GM21717 (cell line): ENCODE data around the gene MBNL1.
"Not testable (repeated sequence)": the region's sequence is repeated elsewhere in the genome, so short reads cannot be mapped to it uniquely, and the experiment has no call there.

ENCODE experiments used
- ATAC-seq: cut with Tn5 transposase; IDR thresholded peaks from one replicate; pipeline ENCODE4 v1.9.1; 2021; ENCODE audit warnings: mild to moderate bottlenecking, moderate library complexity; ENCODE audit not compliant: unreplicated experiment

Gene MBNL1

GRCh38 chr3:152317184-152317583 lies 48.5 kb downstream of the MBNL1 start:
- no peak for ATAC-seq

DNA sequence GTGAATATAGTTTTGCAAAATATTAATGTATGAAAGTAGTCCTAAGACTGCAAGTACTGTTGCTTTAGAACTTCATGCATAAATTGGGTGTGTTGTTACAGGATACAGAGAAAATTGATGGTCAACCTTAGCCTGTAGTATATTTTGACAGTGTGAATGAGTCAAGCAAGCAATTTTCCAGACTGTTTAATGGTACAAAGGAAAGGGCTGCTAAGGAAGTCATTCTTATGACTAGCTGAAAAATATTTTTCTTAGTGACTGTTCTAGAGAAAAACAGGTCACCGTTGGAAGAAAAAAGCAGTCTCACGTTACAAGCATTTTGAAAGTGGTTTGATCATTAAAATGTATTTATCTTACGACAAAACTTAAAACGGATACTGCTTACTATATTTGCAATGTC lies 49.2 kb downstream of the MBNL1 start:
- ATAC-seq: no peak

DNA sequence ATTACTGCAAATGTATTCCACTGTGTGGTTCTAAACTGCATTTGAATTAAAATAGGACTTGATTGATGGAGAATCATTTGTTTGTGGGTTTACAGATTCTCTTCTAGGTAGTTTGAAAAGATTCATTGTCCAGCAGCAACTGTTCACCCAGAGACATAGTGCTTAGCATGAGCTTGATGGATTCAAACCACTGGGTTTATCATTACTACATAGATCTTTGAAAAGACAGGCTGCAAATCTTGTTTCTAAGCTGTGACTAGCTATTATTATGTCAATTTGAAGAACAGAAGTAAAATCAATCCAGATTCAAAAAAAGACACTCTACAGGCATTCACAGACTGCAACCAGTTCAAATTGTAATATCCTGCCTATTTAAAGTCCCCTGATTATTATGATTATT lies 49.8 kb downstream of the MBNL1 start:
- no peak for ATAC-seq

- ATAC-seq: no peak
These were observed 50.5 kb downstream of the MBNL1 start for GRCh38 chr3:152319256-152319655.

DNA sequence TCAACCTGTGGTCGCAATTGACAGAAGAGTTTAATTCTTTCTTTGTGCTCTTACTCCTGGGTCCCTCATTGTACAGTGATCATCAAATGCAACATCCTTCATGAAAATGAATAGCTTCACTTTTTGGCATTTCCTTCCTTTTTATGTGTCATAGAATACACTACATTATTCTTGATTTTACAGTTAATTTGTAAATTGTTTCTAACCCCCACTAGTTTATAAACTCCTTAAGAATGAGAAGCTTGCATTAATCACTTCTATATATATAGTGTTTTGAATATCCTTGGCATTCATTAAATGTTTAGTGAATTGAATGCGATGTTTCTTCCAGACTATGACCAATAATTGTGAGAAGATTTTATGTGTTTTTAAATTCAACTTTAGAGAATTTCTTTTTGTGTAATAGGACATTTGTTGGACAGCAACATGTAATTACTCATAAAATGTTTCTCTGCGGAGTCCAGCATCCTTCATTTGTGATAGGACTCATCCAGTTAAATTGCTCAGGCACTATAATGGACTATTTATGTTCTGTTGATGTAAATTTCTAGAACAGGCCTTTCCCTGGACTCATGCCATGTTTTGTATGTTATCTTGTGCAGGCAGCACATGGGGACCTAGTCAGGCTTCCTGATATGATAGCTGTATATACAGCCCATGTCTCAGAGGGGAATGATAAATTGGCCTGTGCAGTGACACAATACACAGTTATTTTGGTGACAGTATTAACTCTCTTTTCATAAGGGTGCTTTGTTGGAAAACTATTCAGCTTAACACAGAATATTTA lies 51.3 kb downstream of the MBNL1 start:
- ATAC-seq: no peak

DNA sequence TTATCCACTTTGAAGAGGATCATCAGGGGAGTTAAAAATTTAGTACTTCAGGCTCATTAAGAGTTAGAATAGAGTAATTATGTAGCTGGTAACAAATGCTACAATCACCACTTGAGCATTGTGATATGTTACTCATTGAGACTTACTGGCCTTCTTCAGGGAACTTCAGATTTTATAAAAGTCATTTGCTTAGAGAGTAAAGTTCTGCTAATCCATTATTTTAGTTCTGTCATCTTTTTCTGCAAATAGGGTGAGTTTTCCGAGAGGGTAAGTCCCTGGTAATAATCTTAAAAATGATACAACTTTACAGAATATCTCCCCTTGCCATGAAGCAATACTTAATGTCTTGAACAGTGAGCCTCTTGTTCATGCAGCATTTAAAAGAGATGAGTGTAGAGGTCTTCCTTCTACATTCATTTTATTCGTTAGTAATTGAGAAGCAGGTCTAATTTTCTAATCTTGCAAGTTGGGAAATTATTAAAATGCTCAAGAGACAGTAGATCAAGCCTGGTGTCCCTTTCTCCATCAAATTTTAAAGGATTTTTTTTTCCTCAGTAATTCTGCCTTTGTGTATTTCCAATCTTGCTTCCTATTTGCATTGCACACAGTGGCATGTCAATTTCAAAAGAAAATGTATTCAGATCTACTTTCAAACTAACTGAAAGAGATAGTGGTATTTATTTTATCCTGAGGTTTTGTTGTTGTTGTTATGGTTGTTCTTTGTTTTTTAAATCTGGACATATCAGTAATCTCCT lies 52.6 kb downstream of the MBNL1 start:
- no peak for ATAC-seq

DNA sequence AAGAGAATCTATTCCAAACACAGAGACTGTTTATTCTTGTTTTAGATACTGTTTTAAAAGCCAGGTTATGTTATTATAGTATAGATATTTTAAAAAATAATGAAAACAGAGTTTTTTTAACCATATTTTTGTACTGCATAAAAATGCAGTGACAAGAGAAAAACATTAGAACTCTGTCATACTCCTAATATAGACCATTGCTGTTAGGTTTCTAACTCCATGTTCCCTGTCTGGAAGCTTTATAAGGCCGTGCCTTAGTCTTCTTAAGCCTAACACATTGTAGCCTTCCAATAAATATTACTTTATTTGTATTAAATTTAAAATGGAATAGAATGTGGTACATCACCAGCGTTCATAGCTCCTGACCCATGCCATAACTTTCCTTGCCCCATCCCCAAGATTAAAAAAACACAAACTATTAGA lies 53.2 kb downstream of the MBNL1 start:
- no peak for ATAC-seq

DNA sequence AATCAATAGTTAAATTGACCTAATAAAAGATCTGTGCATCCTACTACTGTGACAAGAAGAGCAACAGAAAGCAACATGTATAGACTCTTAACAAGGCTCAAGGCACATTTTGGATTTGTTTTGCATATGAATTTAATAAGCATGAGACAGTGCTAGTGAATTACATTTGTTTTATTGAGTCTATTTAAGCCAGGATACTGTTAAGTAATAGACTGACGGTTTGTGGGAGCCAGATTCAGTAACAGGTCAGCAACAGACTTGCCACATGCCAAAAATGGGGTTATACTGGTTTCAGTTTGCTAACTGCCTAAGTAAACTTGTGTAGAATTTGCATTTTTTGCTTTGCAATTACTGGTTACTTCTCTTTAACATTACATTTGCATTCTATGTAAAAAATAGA lies 54.0 kb downstream of the MBNL1 start:
- ATAC-seq: peak; percentile 68

DNA sequence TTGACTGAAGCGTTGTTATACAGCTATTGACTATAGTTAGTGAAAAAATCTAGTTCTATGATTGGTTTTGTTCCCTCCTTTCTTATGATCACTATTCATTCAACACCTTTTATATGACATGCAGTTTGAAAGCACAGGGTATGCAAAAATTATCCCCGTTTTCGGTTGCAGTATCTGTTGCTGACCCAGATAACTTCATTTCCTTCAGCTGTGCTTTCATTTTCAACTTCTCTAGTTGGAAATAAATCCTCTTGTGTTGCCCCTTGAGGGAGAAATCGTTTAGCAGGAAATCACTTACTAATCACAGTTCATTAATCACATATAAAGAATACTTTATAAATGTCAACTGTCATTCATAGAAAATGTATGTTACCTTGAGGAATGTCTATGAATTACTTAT lies 55.1 kb downstream of the MBNL1 start:
- ATAC-seq: peak; percentile 88

- no peak for ATAC-seq
These were observed 56.4 kb downstream of the MBNL1 start for GRCh38 chr3:152325136-152325535.

GRCh38 chr3:152327203-152327602 lies 58.5 kb downstream of the MBNL1 start:
- ATAC-seq: no peak

DNA sequence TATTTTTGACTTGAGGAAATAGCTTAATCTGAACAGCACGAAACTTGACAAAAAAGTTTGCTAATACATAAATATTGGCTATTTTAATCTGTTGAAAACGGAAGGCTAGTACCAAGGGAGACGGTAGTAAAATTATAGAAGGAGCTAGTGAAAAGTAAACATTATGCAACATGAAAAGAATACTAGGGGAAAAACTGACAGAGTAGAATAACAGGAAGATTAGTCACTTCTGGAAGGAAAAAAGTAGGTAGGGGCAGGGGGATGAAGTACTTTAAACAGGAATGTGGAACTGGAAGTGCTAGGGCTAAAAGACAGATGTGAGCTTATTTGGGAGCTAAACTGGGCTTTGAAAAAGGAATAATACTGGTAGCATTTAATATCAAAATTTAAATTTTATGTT lies 60.1 kb downstream of the MBNL1 start:
- no peak for ATAC-seq

- no peak for ATAC-seq
These were observed 61.8 kb downstream of the MBNL1 start for GRCh38 chr3:152330559-152330958.

- no peak for ATAC-seq
These were observed 62.4 kb downstream of the MBNL1 start for GRCh38 chr3:152331018-152331541.

DNA sequence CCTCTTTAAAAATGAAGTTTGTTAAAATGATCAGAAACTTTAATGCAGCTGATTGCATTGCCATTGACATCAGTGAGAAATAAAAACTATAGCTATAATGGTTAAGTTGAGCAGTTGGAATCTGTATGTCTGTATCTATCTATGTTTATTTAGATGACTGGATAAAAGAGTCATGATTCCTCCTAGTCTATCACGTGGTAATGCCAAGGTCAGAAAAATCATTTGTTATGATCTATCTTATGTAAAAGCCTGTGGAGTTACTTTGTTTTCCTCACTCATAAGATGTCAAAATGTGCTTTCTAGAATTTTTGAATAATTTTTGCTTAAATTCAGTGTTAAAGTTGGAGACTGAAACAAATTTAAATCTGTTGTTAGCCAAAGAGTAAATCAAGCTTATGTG lies 63.3 kb downstream of the MBNL1 start:
- ATAC-seq: no peak

DNA sequence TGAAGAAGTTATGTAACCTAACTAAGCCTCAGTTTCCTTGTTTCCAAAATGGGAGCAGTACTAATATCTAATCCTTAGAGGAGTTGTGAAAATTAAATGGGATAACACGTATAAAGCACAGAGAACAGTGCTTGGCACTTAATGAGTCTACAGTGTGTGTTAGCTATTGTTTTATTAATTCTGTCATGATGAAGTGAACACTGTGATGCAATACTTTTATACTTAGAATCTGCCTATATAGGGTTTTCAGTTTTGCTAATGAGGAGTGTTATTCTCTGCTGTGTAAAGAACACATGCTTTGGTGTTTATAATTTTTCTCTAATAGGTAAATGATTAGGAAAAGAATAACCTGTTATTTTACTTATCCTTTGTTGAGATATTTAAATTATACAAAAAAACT lies 65.2 kb downstream of the MBNL1 start:
- no peak for ATAC-seq

DNA sequence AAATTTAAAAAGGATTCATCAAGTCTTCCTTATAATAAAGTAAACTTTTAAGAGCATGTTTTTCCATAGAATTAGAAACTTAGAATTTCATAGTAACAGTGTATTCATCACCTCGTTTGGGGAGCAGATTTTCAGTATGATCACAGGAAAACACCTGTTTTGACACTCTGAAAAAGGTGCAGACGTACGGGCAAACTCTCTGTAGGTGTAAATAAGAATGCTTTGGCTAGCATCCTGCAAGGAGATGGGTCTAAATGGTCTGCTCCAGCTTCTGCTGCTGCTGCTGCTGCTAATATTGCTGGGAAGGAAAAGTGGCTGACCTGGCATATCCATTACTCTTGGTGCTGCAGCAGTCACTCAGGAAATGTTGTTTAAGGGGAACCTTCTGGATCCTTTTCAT lies 66.0 kb downstream of the MBNL1 start:
- ATAC-seq: no peak

DNA sequence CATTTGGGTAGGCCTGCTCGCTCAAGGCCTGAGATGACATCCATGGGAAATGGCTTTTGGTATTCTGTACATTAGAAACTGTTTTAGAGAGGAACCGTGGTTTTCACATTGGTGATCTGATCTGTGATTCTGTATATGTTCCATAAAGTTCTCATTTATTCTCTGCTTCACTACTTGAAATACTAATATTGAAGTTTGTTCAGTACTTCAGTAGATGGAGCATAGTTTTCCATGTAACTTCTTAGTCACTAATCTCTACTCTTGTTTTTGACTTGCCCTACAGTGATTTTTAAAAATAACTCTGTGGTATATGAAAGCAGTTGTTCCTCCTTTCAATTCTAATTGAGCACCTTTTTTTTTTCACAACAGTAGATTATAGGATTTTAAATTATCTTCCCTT lies 66.5 kb downstream of the MBNL1 start:
- no peak for ATAC-seq

- ATAC-seq: not testable (repeated sequence)
These were observed 68.6 kb downstream of the MBNL1 start for GRCh38 chr3:152337337-152337736.

GRCh38 chr3:152338159-152338720 lies 69.5 kb downstream of the MBNL1 start:
- no peak for ATAC-seq

GRCh38 chr3:152339881-152340505 lies 71.3 kb downstream of the MBNL1 start:
- ATAC-seq: no peak
